Lower lobe of right lung (tissue), 2 donors: ENCODE data around the gene GDF11. TPM values are rescaled to one million over a fixed set of nuclear protein-coding genes. Genes with fewer than 3 reads are reported as not detected.

Source experiments
- ATAC-seq, 2 donors: fragments of 200-7000 bp; cut with Tn5 transposase; one replicate each; pipeline ENCODE4 v1.9.1; 2020 to 2022; ENCODE audit warnings: mild to moderate bottlenecking in 2 of 2, moderate library complexity in 2 of 2
- DNase-seq: peaks from one replicate; pipeline ENCODE4 v3.0.0-alpha.2; 2020
- H3K27ac ChIP-seq: fragments of 200-600 bp; one replicate; pipeline ENCODE4 v1.8.0; 2022
- H3K27me3 ChIP-seq: fragments of 200-600 bp; one replicate; pipeline ENCODE4 v1.8.0; 2022; ENCODE audit warnings: low read depth
- H3K36me3 ChIP-seq: fragments of 200-600 bp; one replicate; pipeline ENCODE4 v1.8.0; 2022; ENCODE audit warnings: mild to moderate bottlenecking
- H3K4me1 ChIP-seq: fragments of 200-600 bp; one replicate; pipeline ENCODE4 v1.8.0; 2022
- H3K4me3 ChIP-seq: fragments of 200-600 bp; one replicate; pipeline ENCODE4 v1.8.0; 2022; ENCODE audit warnings: mild to moderate bottlenecking
- H3K9me3 ChIP-seq: fragments of 200-600 bp; one replicate; pipeline ENCODE4 v1.8.0; 2022
- intact Hi-C: fragments of 100-400 bp; cut with DNase I; formaldehyde crosslinking; loops from one replicate; pipeline ENCODE4 v1.11.0; 2022
- total RNA-seq: library from RNA; stranded (reverse); fragmentation: NEBNext Ultra II Directional; extraction: Animal tissue kit (Norgen Biotek cat#: 25700); gene quantifications from one replicate; pipeline ENCODE4 v1.2.1, GENCODE V29; 2021
- TF ChIP-seq, protein P1 (sequence below): fragments of 200-600 bp; IDR thresholded peaks from one replicate; pipeline ENCODE4 v1.8.0; 2022; ENCODE audit warnings: antibody characterized with exemption, mild to moderate bottlenecking
- donor health status: DM: no; HTN: yes; CAD: no; lungs with severe emphysema.

GDF11 gene
- total RNA-seq, 1 donor from 2014 or later = 3.8 TPM

DNA sequence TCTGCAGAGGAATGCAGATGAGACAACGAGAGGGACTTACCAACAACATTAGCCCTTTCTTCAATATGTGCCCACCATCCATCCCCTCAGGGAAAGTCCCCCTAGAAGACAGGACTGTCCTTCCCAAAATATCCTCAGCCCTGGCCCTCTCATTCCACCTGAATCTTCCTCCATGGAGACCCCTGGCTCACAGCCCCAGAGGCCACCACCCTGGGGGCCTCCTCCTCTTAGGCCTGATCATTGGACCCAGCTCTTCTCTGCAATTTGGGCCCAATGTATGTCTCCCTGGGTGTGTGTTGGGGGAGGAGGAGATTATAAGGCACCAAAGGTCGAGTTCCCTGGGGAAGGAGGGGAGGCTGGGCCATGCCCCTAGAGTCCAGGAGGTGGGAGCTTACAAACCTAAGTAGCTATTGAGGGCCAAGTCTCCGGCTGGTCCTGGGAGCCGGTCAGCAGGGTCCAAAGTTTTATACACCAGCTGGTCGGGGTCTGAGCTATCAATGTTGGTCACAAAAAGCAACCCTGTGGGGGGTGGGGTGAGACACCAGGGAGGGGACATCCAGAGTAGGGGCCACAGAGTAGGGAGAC, 43.4 kb upstream of the GDF11 start:
- Histone ChIP-seq H3K4me3 (no peak overlapping the region), H3K27ac (no peak overlapping the region), H3K9me3 (no peaks in the 10 kb centered on the region), H3K27me3 (no peaks in the 10 kb centered on the region), H3K4me1 (no peaks in the 10 kb centered on the region), H3K36me3 (no peaks in the 10 kb centered on the region)
- TF ChIP-seq, protein P1, sequence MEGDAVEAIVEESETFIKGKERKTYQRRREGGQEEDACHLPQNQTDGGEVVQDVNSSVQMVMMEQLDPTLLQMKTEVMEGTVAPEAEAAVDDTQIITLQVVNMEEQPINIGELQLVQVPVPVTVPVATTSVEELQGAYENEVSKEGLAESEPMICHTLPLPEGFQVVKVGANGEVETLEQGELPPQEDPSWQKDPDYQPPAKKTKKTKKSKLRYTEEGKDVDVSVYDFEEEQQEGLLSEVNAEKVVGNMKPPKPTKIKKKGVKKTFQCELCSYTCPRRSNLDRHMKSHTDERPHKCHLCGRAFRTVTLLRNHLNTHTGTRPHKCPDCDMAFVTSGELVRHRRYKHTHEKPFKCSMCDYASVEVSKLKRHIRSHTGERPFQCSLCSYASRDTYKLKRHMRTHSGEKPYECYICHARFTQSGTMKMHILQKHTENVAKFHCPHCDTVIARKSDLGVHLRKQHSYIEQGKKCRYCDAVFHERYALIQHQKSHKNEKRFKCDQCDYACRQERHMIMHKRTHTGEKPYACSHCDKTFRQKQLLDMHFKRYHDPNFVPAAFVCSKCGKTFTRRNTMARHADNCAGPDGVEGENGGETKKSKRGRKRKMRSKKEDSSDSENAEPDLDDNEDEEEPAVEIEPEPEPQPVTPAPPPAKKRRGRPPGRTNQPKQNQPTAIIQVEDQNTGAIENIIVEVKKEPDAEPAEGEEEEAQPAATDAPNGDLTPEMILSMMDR = no peak
- DNase-seq (no peak), ATAC-seq (no peak)
- intact Hi-C loops = no loop called here

DNA sequence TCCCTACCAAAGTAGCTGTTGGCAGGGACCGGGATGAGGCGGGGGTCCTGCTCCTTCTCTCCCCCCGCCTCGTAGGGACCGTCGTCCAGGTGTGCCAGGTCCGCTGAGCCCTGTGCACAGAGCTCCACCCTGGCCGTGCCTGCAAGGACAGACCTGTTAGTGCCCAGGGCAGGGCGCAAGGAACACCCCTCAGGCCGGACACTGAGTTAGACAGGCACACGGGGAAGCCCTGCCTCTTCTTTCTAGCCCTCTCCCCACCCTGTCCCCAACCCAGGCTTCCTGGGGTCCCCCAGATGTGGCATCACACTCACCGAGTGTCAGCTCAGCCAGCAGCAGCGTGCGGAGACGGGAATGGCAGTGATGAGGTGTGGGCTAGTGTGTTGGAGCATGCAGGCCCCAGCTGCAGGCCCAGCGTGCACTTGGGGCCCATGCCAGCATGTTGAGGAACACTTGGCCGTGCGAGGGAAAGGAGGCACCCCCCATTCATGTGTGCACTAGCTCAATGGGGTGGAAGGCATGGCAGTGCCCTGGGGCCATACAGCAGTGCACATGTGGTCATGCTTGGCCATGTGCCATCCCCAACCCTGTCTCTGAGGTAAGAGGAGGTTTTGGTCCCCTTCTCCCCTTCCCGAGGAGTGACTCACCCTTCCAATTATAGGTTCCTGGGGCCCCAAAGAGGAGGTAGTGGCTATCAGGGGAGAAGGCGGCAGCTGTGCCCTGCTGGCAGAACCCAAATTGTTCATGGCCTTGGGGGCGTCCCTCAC, 42.5 kb upstream of the GDF11 start:
- no peak overlapping the region for H3K4me3 ChIP-seq
- H3K9me3 ChIP-seq = no peaks in the 10 kb centered on the region
- intact Hi-C loops = no loop called here
- H3K4me1 ChIP-seq = no peaks in the 10 kb centered on the region
- TF ChIP-seq, protein P1 = no peak
- no peak for DNase-seq
- H3K36me3 ChIP-seq = no peaks in the 10 kb centered on the region
- no peaks in the 10 kb centered on the region for H3K27me3 ChIP-seq
- H3K27ac ChIP-seq = no peak overlapping the region
- ATAC-seq = no peak

DNA sequence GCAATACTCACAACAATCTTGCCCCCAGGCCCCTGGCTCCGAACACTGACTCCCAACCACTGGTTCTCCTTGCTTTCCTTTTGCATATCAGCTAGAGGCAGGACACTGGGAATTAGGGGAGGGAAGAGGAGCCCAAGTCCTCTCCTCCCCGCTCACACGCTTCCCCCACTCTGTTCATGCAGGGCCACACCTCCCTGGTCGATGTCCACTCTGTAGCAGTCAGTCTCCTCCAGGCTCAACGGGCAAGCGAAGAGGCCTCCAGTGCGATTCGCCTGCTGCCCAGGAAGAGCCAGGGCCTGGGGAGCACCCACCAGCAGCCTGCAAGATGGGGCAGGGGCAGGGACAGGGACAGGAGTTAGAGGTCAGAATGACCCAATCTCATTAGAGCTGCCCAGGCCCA, 40.1 kb upstream of the GDF11 start:
- TF ChIP-seq, protein P1 = no peak
- DNase-seq (no peak), ATAC-seq (no peak)
- peaks cover 8% of the 10 kb centered on the region for H3K4me1 ChIP-seq
- no peaks in the 10 kb centered on the region for H3K36me3 ChIP-seq
- H3K9me3 ChIP-seq = no peaks in the 10 kb centered on the region
- intact Hi-C loops = no loop called here
- H3K27ac ChIP-seq = no peak overlapping the region
- no peak overlapping the region for H3K4me3 ChIP-seq
- peaks cover 14% of the 10 kb centered on the region for H3K27me3 ChIP-seq

DNA sequence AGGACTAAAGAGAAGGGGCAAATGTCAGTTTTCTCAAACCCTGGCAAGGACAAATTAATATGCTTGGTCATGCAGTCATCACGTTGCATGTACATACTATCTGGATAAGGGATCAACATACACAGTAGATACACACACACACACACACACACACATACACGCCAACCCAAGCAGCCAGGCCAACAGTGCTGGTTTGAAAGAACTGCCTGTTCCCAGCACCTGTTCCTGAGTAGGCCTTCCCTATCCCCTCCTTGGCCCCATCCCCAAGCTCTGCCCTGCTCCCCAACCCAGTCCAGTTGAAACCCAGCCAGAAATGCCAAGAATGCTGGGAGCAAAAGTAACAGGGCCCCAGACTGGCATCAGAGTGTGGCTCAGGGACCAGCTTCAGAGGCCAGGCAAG, 39.6 kb upstream of the GDF11 start:
- Histone ChIP-seq H3K9me3 (no peaks in the 10 kb centered on the region), H3K4me3 (no peak overlapping the region), H3K36me3 (no peaks in the 10 kb centered on the region), H3K27me3 (peaks cover 14% of the 10 kb centered on the region), H3K27ac (no peak overlapping the region), H3K4me1 (peaks cover 10% of the 10 kb centered on the region)
- TF ChIP-seq, protein P1 = no peak
- intact Hi-C loops = no loop called here
- DNase-seq (no peak), ATAC-seq (no peak)

DNA sequence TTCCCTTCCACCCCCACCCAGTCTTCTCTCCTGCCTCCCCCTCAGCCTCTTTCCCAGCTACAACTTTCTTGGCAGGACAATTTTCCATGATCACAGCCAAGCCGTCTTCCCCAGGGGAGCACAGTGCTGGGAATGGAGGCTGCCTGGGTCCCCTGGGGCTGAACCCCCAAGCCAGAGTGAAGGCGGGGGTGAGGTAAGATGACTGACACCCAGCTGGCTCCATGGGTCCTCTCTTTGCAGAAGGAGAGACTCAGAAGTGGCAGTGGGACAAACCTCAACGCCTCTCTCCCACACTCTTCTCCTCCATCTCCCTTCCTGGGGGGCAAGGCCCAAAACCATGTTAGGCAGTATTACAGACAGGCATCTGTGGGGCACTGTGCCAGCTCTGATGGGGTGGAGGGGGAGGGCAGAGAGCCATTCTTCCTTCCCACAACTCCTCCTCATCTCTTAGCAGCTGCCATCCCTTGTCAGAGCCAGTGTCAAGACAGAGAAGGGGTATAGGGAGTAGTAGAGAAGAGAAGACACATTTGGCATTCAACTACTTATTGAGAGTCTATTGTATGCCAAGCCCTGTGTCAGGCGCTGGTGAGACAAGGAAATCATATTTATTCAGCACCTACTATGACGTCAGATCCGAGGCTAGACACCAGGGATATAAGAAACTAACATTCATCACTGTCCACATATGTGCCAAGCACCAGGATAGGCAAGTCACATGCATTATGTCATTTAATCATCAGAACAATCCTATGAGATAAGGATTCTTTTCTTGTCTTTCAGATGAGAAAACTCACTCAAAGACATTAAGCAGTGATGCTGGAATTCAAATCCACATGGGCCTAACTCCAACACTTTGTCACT, 38.8 kb upstream of the GDF11 start:
- DNase-seq (no peak), ATAC-seq (no peak)
- intact Hi-C loops = no loop called here

More for the DNA sequence above, 38.8 kb upstream of the GDF11 start:
- Histone ChIP-seq H3K27me3 (peaks cover 14% of the 10 kb centered on the region), H3K4me3 (no peak overlapping the region), H3K27ac (no peak overlapping the region), H3K9me3 (no peaks in the 10 kb centered on the region), H3K36me3 (no peaks in the 10 kb centered on the region), H3K4me1 (peaks cover 18% of the 10 kb centered on the region)
- TF ChIP-seq, protein P1 = no peak
